Liver (tissue), 9 donors: ENCODE measurements around the gene MRC1. TPM values are rescaled to one million over a fixed set of nuclear protein-coding genes. Genes with fewer than 3 reads are reported as not detected.

Experiments used
- DNase-seq: peaks from one replicate; pipeline ENCODE4 v3.0.0-alpha.2; 2017; ENCODE audit warnings: low spot score
- H3K27ac ChIP-seq, 2 donors: one replicate each; pipeline ENCODE4 v1.7.0; 2013; ENCODE audit warnings: inconsistent platforms in 2 of 2, low read length in 2 of 2, control low read depth in 1 of 2, low read depth in 1 of 2, mild to moderate bottlenecking in 1 of 2
- H3K27me3 ChIP-seq, 4 donors: one replicate each; pipeline versions ENCODE4 v1.6.1 to v1.7.0; 2013; ENCODE audit warnings: low read length in 3 of 4, inconsistent platforms in 1 of 4, mild to moderate bottlenecking in 1 of 4, moderate library complexity in 1 of 4; ENCODE audit not compliant: control insufficient read depth in 4 of 4, insufficient read depth in 4 of 4
- H3K36me3 ChIP-seq, 4 donors: one replicate each; pipeline versions ENCODE4 v1.6.1 to v1.7.0; 2013; ENCODE audit warnings: low read length in 3 of 4, mild to moderate bottlenecking in 3 of 4, low read depth in 1 of 4, moderate library complexity in 1 of 4; ENCODE audit not compliant: control insufficient read depth in 4 of 4, insufficient read depth in 3 of 4
- H3K4me1 ChIP-seq, 4 donors: one replicate each; pipeline versions ENCODE4 v1.6.1 to v1.7.0; 2013; ENCODE audit warnings: low read length in 3 of 4, mild to moderate bottlenecking in 3 of 4, moderate library complexity in 1 of 4; ENCODE audit not compliant: control insufficient read depth in 4 of 4, insufficient read depth in 4 of 4
- H3K4me3 ChIP-seq, 3 donors: one replicate each; pipeline versions ENCODE4 v1.6.1 to v1.7.0; 2013; ENCODE audit warnings: low read length in 3 of 3, control low read depth in 1 of 3, low read depth in 1 of 3, mild to moderate bottlenecking in 1 of 3
- H3K9ac ChIP-seq, 2 donors: one replicate each; pipeline ENCODE4 v1.7.0; 2013; ENCODE audit warnings: low read length in 2 of 2, mild to moderate bottlenecking in 2 of 2, moderate library complexity in 2 of 2, control low read depth in 1 of 2, low read depth in 1 of 2
- H3K9me3 ChIP-seq, 4 donors: one replicate each; pipeline versions ENCODE4 v1.6.1 to v1.7.0; 2013; ENCODE audit warnings: low read length in 3 of 4; ENCODE audit not compliant: control insufficient read depth in 4 of 4
- EGR1 ChIP-seq, 2 donors: IDR thresholded peaks; 2 replicates each; pipeline ENCODE4 v1.6.1; 2016 to 2018; ENCODE audit warnings: antibody characterized with exemption in 2 of 2, low read depth in 2 of 2
- FOXA1 ChIP-seq: IDR thresholded peaks from 2 replicates; pipeline ENCODE4 v1.6.1; 2016; ENCODE audit warnings: antibody characterized with exemption
- FOXA2 ChIP-seq: IDR thresholded peaks from 2 replicates; pipeline ENCODE4 v1.6.1; 2016; ENCODE audit warnings: antibody characterized with exemption
- GABPA ChIP-seq, 2 donors: IDR thresholded peaks in 1 of 2; conservative IDR thresholded peaks in 1 of 2; 2 replicates each; pipeline ENCODE4 v1.6.1; 2016; ENCODE audit warnings: antibody characterized with exemption in 2 of 2, mild to moderate bottlenecking in 1 of 2, moderate library complexity in 1 of 2
- HNF4A ChIP-seq, 2 donors: conservative IDR thresholded peaks; 2 replicates each; pipeline ENCODE4 v1.6.1; 2016; ENCODE audit warnings: antibody characterized with exemption in 2 of 2, mild to moderate bottlenecking in 2 of 2
- HNF4G ChIP-seq: IDR thresholded peaks from 2 replicates; pipeline ENCODE4 v1.6.1; 2016; ENCODE audit warnings: antibody characterized with exemption
- JUND ChIP-seq, 2 donors: IDR thresholded peaks; 2 replicates each; pipeline ENCODE4 v1.6.1; 2016; ENCODE audit warnings: antibody characterized with exemption in 2 of 2
- NR2F2 ChIP-seq: IDR thresholded peaks from 2 replicates; pipeline ENCODE4 v1.6.1; 2016; ENCODE audit warnings: antibody characterized with exemption
- RAD21 ChIP-seq, 2 donors: IDR thresholded peaks; 2 replicates each; pipeline ENCODE4 v1.6.1; 2016; ENCODE audit warnings: antibody characterized with exemption in 2 of 2, mild to moderate bottlenecking in 2 of 2
- RXRA ChIP-seq, 2 donors: IDR thresholded peaks; 2 replicates each; pipeline ENCODE4 v1.6.1; 2017 to 2018; ENCODE audit warnings: antibody characterized with exemption in 2 of 2, mild to moderate bottlenecking in 1 of 2
- SP1 ChIP-seq: IDR thresholded peaks from 2 replicates; pipeline ENCODE4 v1.6.1; 2018; ENCODE audit warnings: antibody characterized with exemption, mild to moderate bottlenecking
- TAF1 ChIP-seq: conservative IDR thresholded peaks from 2 replicates; pipeline ENCODE4 v1.6.1; 2016; ENCODE audit warnings: antibody characterized with exemption, mild to moderate bottlenecking
- YY1 ChIP-seq: IDR thresholded peaks from 2 replicates; pipeline ENCODE4 v1.6.1; 2016; ENCODE audit warnings: antibody characterized with exemption, mild to moderate bottlenecking
- WGBS: extraction: QIAGEN DNeasy Blood & Tissue Kit; methylation state at CpG from one replicate; pipeline ENCODE4 v1.1.7; 2013; 5-methylcytosine and 5-hydroxymethylcytosine counted together
- polyA plus RNA-seq, 2 donors: library from polyadenylated mRNA; stranded (reverse) in 1 of 2; unstranded in 1 of 2; fragments of 200-250 nt in 1 of 2; fragments of >200 nt in 1 of 2; fragmentation: Nextera tagmentation in 1 of 2; extraction: Ambion mirVana in 1 of 2; gene quantifications; one replicate each; pipeline versions ENCODE4 v1.2.1 to v1.2.3, GENCODE V29; 2013 to 2015
- total RNA-seq, 2 donors: library from RNA; depleted of rRNA; stranded (reverse); fragments of >200 nt; gene quantifications; one replicate each; pipeline ENCODE4 v1.2.3, GENCODE V29; 2014
- TF ChIP-seq, protein P1 (sequence below): IDR thresholded peaks from 2 replicates; pipeline ENCODE4 v1.6.1; 2016; ENCODE audit warnings: antibody characterized with exemption, mild to moderate bottlenecking
- TF ChIP-seq, protein P2 (sequence below): IDR thresholded peaks from 2 replicates; pipeline ENCODE4 v1.6.1; 2016; ENCODE audit warnings: antibody characterized with exemption
- TF ChIP-seq, protein P3 (sequence below): IDR thresholded peaks from 2 replicates; pipeline ENCODE4 v1.6.1; 2016; ENCODE audit warnings: antibody characterized with exemption
- TF ChIP-seq, protein P4 (sequence below): fragments of 150-350 bp; IDR thresholded peaks from 2 replicates; pipeline ENCODE4 v1.5.1; 2017; ENCODE audit warnings: improper control_type of control experiment, low read depth, low read length; ENCODE audit not compliant: missing input control
- TF ChIP-seq, protein P5 (sequence below): IDR thresholded peaks from 2 replicates; pipeline ENCODE4 v1.6.1; 2016; ENCODE audit warnings: antibody characterized with exemption
- donor health status: healthy.
- donor health status: healthy.
- donor health status: healthy.
- donor health status: healthy.
- donor health status: healthy.

MRC1 gene
- total and polyA plus RNA-seq, 4 donors = 9.2 to 47.0 (median 34.1) TPM

DNA sequence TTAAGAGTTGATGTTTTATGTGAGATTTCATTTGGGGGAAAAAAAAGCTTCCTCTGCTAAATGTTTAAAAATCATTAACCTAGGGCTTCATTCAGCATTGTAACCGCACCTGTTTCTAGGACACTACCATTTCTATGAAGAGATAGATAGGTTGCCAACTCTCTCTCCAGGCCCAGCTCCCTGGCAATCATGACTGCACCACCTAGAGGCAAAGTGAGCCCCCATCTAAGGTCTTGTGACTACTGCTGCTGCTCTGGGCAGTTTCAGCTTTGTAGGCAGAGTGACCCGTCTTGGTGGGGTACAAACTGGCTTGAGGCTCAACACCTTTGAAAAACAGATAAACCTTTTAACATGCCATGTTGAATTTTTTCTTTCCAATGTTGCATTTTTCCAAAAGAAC is 27.3 kb upstream of the MRC1 start:
- H3K4me1 ChIP-seq = no peaks in the 10 kb centered on the region
- 86% methylated on average over 2 of the region's 2 CpGs for WGBS
- TF ChIP-seq FOXA1 (no peak), GABPA (IDR thresholded peaks at IDR 0.05 in 1 of 2, conservative IDR thresholded peaks at IDR 0.05 in 1 of 2) (no peak), SP1 (no peak), EGR1 (IDR thresholded peaks at IDR 0.05; ENCODE audit: low read depth in 2 of 2) (no peak), FOXA2 (no peak), YY1 (no peak), RXRA (IDR thresholded peaks at IDR 0.05) (no peak), JUND (IDR thresholded peaks at IDR 0.05) (no peak), TAF1 (no peak), HNF4A (conservative IDR thresholded peaks at IDR 0.05) (no peak), RAD21 (IDR thresholded peaks at IDR 0.05) (no peak), HNF4G (no peak), NR2F2 (no peak)
- TF ChIP-seq, protein P1, sequence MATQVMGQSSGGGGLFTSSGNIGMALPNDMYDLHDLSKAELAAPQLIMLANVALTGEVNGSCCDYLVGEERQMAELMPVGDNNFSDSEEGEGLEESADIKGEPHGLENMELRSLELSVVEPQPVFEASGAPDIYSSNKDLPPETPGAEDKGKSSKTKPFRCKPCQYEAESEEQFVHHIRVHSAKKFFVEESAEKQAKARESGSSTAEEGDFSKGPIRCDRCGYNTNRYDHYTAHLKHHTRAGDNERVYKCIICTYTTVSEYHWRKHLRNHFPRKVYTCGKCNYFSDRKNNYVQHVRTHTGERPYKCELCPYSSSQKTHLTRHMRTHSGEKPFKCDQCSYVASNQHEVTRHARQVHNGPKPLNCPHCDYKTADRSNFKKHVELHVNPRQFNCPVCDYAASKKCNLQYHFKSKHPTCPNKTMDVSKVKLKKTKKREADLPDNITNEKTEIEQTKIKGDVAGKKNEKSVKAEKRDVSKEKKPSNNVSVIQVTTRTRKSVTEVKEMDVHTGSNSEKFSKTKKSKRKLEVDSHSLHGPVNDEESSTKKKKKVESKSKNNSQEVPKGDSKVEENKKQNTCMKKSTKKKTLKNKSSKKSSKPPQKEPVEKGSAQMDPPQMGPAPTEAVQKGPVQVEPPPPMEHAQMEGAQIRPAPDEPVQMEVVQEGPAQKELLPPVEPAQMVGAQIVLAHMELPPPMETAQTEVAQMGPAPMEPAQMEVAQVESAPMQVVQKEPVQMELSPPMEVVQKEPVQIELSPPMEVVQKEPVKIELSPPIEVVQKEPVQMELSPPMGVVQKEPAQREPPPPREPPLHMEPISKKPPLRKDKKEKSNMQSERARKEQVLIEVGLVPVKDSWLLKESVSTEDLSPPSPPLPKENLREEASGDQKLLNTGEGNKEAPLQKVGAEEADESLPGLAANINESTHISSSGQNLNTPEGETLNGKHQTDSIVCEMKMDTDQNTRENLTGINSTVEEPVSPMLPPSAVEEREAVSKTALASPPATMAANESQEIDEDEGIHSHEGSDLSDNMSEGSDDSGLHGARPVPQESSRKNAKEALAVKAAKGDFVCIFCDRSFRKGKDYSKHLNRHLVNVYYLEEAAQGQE = no peak
- TF ChIP-seq, protein P2, sequence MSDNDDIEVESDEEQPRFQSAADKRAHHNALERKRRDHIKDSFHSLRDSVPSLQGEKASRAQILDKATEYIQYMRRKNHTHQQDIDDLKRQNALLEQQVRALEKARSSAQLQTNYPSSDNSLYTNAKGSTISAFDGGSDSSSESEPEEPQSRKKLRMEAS = no peak
- TF ChIP-seq, protein P3, sequence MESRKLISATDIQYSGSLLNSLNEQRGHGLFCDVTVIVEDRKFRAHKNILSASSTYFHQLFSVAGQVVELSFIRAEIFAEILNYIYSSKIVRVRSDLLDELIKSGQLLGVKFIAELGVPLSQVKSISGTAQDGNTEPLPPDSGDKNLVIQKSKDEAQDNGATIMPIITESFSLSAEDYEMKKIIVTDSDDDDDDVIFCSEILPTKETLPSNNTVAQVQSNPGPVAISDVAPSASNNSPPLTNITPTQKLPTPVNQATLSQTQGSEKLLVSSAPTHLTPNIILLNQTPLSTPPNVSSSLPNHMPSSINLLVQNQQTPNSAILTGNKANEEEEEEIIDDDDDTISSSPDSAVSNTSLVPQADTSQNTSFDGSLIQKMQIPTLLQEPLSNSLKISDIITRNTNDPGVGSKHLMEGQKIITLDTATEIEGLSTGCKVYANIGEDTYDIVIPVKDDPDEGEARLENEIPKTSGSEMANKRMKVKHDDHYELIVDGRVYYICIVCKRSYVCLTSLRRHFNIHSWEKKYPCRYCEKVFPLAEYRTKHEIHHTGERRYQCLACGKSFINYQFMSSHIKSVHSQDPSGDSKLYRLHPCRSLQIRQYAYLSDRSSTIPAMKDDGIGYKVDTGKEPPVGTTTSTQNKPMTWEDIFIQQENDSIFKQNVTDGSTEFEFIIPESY = no peak
- TF ChIP-seq, protein P4, sequence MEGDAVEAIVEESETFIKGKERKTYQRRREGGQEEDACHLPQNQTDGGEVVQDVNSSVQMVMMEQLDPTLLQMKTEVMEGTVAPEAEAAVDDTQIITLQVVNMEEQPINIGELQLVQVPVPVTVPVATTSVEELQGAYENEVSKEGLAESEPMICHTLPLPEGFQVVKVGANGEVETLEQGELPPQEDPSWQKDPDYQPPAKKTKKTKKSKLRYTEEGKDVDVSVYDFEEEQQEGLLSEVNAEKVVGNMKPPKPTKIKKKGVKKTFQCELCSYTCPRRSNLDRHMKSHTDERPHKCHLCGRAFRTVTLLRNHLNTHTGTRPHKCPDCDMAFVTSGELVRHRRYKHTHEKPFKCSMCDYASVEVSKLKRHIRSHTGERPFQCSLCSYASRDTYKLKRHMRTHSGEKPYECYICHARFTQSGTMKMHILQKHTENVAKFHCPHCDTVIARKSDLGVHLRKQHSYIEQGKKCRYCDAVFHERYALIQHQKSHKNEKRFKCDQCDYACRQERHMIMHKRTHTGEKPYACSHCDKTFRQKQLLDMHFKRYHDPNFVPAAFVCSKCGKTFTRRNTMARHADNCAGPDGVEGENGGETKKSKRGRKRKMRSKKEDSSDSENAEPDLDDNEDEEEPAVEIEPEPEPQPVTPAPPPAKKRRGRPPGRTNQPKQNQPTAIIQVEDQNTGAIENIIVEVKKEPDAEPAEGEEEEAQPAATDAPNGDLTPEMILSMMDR = no peak
- TF ChIP-seq, protein P5, sequence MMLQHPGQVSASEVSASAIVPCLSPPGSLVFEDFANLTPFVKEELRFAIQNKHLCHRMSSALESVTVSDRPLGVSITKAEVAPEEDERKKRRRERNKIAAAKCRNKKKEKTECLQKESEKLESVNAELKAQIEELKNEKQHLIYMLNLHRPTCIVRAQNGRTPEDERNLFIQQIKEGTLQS = no peak
- H3K9ac ChIP-seq = no peak overlapping the region
- H3K27me3 ChIP-seq = no peaks in the 10 kb centered on the region
- no peaks in the 10 kb centered on the region for H3K36me3 ChIP-seq
- H3K4me3 ChIP-seq = no peak overlapping the region
- no peak for DNase-seq
- no peak overlapping the region for H3K27ac ChIP-seq
- no peaks in the 10 kb centered on the region for H3K9me3 ChIP-seq
